Measurements from ENCODE around the gene NECTIN4.

GRCh38 chr1:161046605-161047228 lies 42.6 kb downstream of the NECTIN4 start:
- TF ChIP-seq CTCF (IDR thresholded peaks at IDR 0.05; ENCODE audit: poor library complexity) (no peak), EZH2 (IDR thresholded peaks at IDR 0.05; ENCODE audit: borderline replicate concordance) (no peak), EZH2phosphoT487 (IDR thresholded peaks at IDR 0.05; ENCODE audit: low read depth, severe bottlenecking, unreplicated experiment) (no peak)

Measured in hepatocyte (in vitro differentiated cells).